HEK293T (cell line): ENCODE results near the gene INCA1.

ENCODE experiments used
- BHLHE40 ChIP-seq: fragments of 450-650 bp; IDR thresholded peaks from 2 replicates; pipeline ENCODE4 v1.6.1; 2016; ENCODE audit warnings: mild to moderate bottlenecking, moderate library complexity, borderline replicate concordance
- CTBP1 ChIP-seq: fragments of 450-650 bp; IDR thresholded peaks from 2 replicates; pipeline ENCODE4 v1.6.1; 2016; ENCODE audit warnings: borderline replicate concordance
- FOXA1 ChIP-seq: fragments of 450-650 bp; IDR thresholded peaks from 2 replicates; pipeline ENCODE4 v1.6.1; 2016; ENCODE audit warnings: mild to moderate bottlenecking
- FOXK2 ChIP-seq: fragments of 450-650 bp; IDR thresholded peaks from 2 replicates; pipeline ENCODE4 v1.6.1; 2016; ENCODE audit warnings: mild to moderate bottlenecking
- FOXM1 ChIP-seq: fragments of 450-650 bp; IDR thresholded peaks from 2 replicates; pipeline ENCODE4 v1.6.1; 2017; ENCODE audit warnings: mild to moderate bottlenecking, borderline replicate concordance
- HDGF ChIP-seq: fragments of 450-650 bp; IDR thresholded peaks from 2 replicates; pipeline ENCODE4 v1.6.1; 2017; ENCODE audit warnings: antibody characterized with exemption, borderline replicate concordance
- NFRKB ChIP-seq: fragments of 450-650 bp; IDR thresholded peaks from 2 replicates; pipeline ENCODE4 v1.6.1; 2016; ENCODE audit warnings: mild to moderate bottlenecking, moderate library complexity
- PKNOX1 ChIP-seq: fragments of 450-650 bp; IDR thresholded peaks from 2 replicates; pipeline ENCODE4 v1.6.1; 2016
- SP1 ChIP-seq: fragments of 450-650 bp; IDR thresholded peaks from 2 replicates; pipeline ENCODE4 v1.6.1; 2017
- SUZ12 ChIP-seq: fragments of 450-650 bp; IDR thresholded peaks from 2 replicates; pipeline ENCODE4 v1.6.1; 2016; ENCODE audit warnings: mild to moderate bottlenecking
- TARDBP ChIP-seq: fragments of 450-650 bp; IDR thresholded peaks from 2 replicates; pipeline ENCODE4 v1.6.1; 2016
- ZNF384 ChIP-seq: fragments of 450-650 bp; IDR thresholded peaks from 2 replicates; pipeline ENCODE4 v1.6.1; 2016

DNA sequence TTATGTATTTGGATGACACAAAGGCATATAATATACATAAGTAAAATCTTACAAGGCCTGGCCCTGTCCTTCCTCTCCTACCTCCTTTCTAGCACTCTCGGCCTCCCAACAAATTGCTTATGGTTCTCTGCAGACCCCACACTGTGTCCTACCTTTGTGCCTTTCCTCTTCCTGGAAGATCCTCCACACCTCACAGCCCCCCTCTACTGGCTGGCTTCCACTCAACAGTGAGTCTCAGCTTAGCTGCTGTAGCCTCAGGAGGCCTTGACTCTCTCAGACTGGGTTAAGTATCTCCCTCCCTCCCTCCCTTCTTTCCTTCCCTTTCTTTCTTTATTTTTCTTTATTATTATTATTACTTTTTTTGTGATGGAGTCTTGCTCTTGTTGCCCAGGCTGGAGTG lies 46.2 kb upstream of the INCA1 start:
- TF ChIP-seq CTBP1, result no peak
- no peak for TF ChIP-seq SUZ12
- TF ChIP-seq ZNF384, result no peak
- TF ChIP-seq SP1, result no peak
- no peak for TF ChIP-seq FOXK2
- TF ChIP-seq NFRKB, result no peak
- no peak for TF ChIP-seq FOXA1
- TF ChIP-seq FOXM1, result no peak
- no peak for TF ChIP-seq HDGF
- no peak for TF ChIP-seq PKNOX1
- no peak for TF ChIP-seq TARDBP
- TF ChIP-seq BHLHE40, result no peak
